Vagina (tissue), 2 donors: ENCODE data around the gene MED14.

Experiments used
- POLR2AphosphoS5 ChIP-seq, 2 donors: sonication (generic); formaldehyde crosslinking; IDR thresholded peaks; one replicate each; pipeline ENCODE4 v1.9.0; 2017; ENCODE audit warnings: antibody characterized with exemption in 2 of 2, mild to moderate bottlenecking in 2 of 2, low read depth in 1 of 2; ENCODE audit not compliant: insufficient read depth in 1 of 2
- TF ChIP-seq, protein P1 (sequence below), 3 experiments: fragments of 450-650 bp in 2 of 3; fragments of 200-600 bp in 1 of 3; sonication (generic) in 1 of 3; IDR thresholded peaks; one replicate each; pipeline ENCODE4 v1.5.1; 2017 to 2019; ENCODE audit warnings: antibody characterized with exemption in 3 of 3, mild to moderate bottlenecking in 2 of 3, moderate library complexity in 2 of 3

DNA sequence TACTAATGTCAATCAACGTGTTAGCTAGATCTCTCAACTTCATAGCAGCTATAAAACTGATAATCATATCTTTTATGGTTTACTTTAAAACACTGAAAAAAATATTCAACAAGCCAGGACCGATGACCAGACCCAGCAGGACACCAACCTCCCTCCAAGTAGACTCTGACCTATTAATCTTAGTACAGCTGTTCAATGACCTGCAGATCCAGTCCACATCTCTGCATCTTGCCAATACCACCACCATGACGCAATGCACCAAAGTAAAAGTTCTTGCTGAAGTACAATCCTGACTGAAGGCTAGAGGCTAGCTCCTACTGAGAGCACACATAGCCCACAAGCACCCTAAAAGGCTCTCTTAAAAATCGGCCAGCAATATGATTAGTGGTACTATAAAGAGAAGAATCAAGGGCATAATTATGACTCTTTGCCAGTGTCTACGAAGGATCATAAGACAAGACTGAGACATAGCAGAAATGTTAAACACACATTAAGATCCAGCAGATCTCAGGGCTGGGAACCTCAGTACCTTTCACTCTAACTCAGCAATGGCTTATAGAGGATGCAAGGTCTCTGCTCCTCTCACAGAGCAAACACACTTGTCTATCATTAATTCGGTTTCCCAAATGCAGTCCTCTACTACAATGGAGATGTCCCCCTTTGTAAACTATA is 7.6 kb downstream of the MED14 start:
- TF ChIP-seq, protein P1, sequence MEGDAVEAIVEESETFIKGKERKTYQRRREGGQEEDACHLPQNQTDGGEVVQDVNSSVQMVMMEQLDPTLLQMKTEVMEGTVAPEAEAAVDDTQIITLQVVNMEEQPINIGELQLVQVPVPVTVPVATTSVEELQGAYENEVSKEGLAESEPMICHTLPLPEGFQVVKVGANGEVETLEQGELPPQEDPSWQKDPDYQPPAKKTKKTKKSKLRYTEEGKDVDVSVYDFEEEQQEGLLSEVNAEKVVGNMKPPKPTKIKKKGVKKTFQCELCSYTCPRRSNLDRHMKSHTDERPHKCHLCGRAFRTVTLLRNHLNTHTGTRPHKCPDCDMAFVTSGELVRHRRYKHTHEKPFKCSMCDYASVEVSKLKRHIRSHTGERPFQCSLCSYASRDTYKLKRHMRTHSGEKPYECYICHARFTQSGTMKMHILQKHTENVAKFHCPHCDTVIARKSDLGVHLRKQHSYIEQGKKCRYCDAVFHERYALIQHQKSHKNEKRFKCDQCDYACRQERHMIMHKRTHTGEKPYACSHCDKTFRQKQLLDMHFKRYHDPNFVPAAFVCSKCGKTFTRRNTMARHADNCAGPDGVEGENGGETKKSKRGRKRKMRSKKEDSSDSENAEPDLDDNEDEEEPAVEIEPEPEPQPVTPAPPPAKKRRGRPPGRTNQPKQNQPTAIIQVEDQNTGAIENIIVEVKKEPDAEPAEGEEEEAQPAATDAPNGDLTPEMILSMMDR (IDR thresholded peaks at IDR 0.05): no peak
- no peak for TF ChIP-seq POLR2AphosphoS5 (IDR thresholded peaks at IDR 0.05; ENCODE audit: insufficient read depth in 1 of 2, low read depth in 1 of 2)
